HepG2 (cell line): ENCODE data around the gene TMEM185B. TPM values are rescaled to one million over a fixed set of nuclear protein-coding genes. Genes with fewer than 3 reads are reported as not detected.

ENCODE experiments used
- ELF3 ChIP-seq: IDR thresholded peaks from 2 replicates; pipeline ENCODE4 v1.6.1; 2016; ENCODE audit warnings: missing genetic modification reagents, missing compliant biosample characterization
- ELK4 ChIP-seq: sonication (generic); formaldehyde crosslinking; IDR thresholded peaks from 2 replicates; pipeline ENCODE4 v1.9.0; 2021; ENCODE audit warnings: missing genetic modification reagents, borderline replicate concordance
- FIP1L1 ChIP-seq: fragments of 200-400 bp; formaldehyde crosslinking; IDR thresholded peaks from 2 replicates; pipeline ENCODE4 v1.6.1; 2018; ENCODE audit warnings: low read depth, mild to moderate bottlenecking, low read length, moderate library complexity, borderline replicate concordance; ENCODE audit not compliant: insufficient read depth
- HHEX ChIP-seq: IDR thresholded peaks from 2 replicates; pipeline ENCODE4 v1.6.1; 2016; ENCODE audit warnings: control low read depth
- IRF2 ChIP-seq: IDR thresholded peaks from 2 replicates; pipeline ENCODE4 v1.6.1; 2018; ENCODE audit warnings: missing genetic modification reagents, missing compliant biosample characterization
- KMT2A ChIP-seq: sonication (generic); formaldehyde crosslinking; IDR thresholded peaks from 2 replicates; pipeline ENCODE4 v1.4.0; 2020; ENCODE audit warnings: missing genetic modification reagents
- PBX2 ChIP-seq: IDR thresholded peaks from 2 replicates; pipeline ENCODE4 v1.6.1; 2016; ENCODE audit warnings: control low read depth
- PCBP2 ChIP-seq: fragments of 200-400 bp; formaldehyde crosslinking; optimal IDR thresholded peaks from 2 replicates; pipeline ENCODE3; 2018; ENCODE audit warnings: low read length, low read depth; ENCODE audit not compliant: poor library complexity, severe bottlenecking
- PRDM15 ChIP-seq: sonication (generic); formaldehyde crosslinking; IDR thresholded peaks from 2 replicates; pipeline ENCODE4 v1.4.0; 2020; ENCODE audit warnings: missing genetic modification reagents
- TCF7 ChIP-seq: sonication (generic); IDR thresholded peaks from 2 replicates; pipeline ENCODE4 v1.6.1; 2016; ENCODE audit warnings: antibody characterized with exemption, low read depth
- TRIM22 ChIP-seq: fragments of 450-650 bp; IDR thresholded peaks from 2 replicates; pipeline ENCODE4 v1.6.1; 2017
- XBP1 ChIP-seq: sonication (generic); formaldehyde crosslinking; IDR thresholded peaks from 2 replicates; pipeline ENCODE4 v1.5.0; 2020; ENCODE audit warnings: missing genetic modification reagents
- ZBTB38 ChIP-seq: sonication (generic); formaldehyde crosslinking; IDR thresholded peaks from 2 replicates; pipeline ENCODE4 v1.5.1; 2020; ENCODE audit warnings: mild to moderate bottlenecking, missing genetic modification reagents
- ZBTB7B ChIP-seq: sonication (generic); formaldehyde crosslinking; IDR thresholded peaks from 2 replicates; pipeline ENCODE4 v1.4.0; 2020; ENCODE audit warnings: missing genetic modification reagents
- ZFP1 ChIP-seq: IDR thresholded peaks from 2 replicates; pipeline ENCODE4 v1.6.1; 2016
- ZMYM3 ChIP-seq: sonication (generic); formaldehyde crosslinking; IDR thresholded peaks from 2 replicates; pipeline ENCODE4 v1.5.1; 2020; ENCODE audit warnings: mild to moderate bottlenecking, missing genetic modification reagents
- ZNF160 ChIP-seq: sonication (generic); formaldehyde crosslinking; IDR thresholded peaks from 2 replicates; pipeline ENCODE4 v1.8.0; 2022; ENCODE audit warnings: mild to moderate bottlenecking, inconsistent platforms, missing genetic modification reagents
- ZNF275 ChIP-seq: sonication (generic); formaldehyde crosslinking; IDR thresholded peaks from 2 replicates; pipeline ENCODE4 v1.8.0; 2022; ENCODE audit warnings: missing genetic modification reagents, mild to moderate bottlenecking, inconsistent platforms, borderline replicate concordance
- ZNF335 ChIP-seq: sonication (generic); formaldehyde crosslinking; IDR thresholded peaks from 2 replicates; pipeline ENCODE4 v1.4.0; 2020; ENCODE audit warnings: missing genetic modification reagents
- ZNF446 ChIP-seq: sonication (generic); formaldehyde crosslinking; IDR thresholded peaks from 2 replicates; pipeline ENCODE4 v1.5.0; 2020; ENCODE audit warnings: mild to moderate bottlenecking, missing genetic modification reagents
- ZNF577 ChIP-seq: sonication (generic); formaldehyde crosslinking; IDR thresholded peaks from 2 replicates; pipeline ENCODE4 v1.4.0; 2020; ENCODE audit warnings: mild to moderate bottlenecking, low read depth, missing genetic modification reagents, borderline replicate concordance
- ZNF605 ChIP-seq: sonication (generic); formaldehyde crosslinking; IDR thresholded peaks from 2 replicates; pipeline ENCODE4 v1.8.0; 2022; ENCODE audit warnings: mild to moderate bottlenecking, missing genetic modification reagents
- polyA plus RNA-seq, 8 experiments: library from polyadenylated mRNA; depleted of rRNA in 3 of 8; stranded (reverse) in 7 of 8; unstranded in 1 of 8; fragments of >200 nt; fragmentation: Illumina TruSeq in 4 of 8; extraction: Trizol in 4 of 8; gene quantifications; 2 replicates each; pipeline versions ENCODE4 v1.2.1 to v1.2.3, GENCODE V29; 2011 to 2016; ENCODE audit warnings: low read depth in 4 of 8, missing spikeins in 1 of 8, mixed read lengths in 1 of 8; ENCODE audit not compliant: insufficient read depth in 1 of 8
- total RNA-seq, 5 experiments: library from RNA; depleted of rRNA; stranded (reverse); fragments of >200 nt; fragmentation: Illumina TruSeq; extraction: Trizol; gene quantifications; 2 replicates each; pipeline ENCODE4 v1.2.3, GENCODE V29; 2016; ENCODE audit warnings: low read depth in 1 of 5

The TMEM185B gene
- total and polyA plus RNA-seq, 2 of the 13 experiments (the other 11 are each of a cell fraction or from before 2014, with no cell fraction given), result 5.6 to 7.0 TPM

GRCh38 chr2:120253021-120253882, 30.1 kb upstream of the TMEM185B start (continued):
- TF ChIP-seq IRF2 (CRISPR knock-in tag) (0 out of 2 replicates have a peak, but pooled peaks have one; percentile 48), ZMYM3 (CRISPR knock-in tag) (peak; percentile 61; the same call in 1 of the 2 replicates), ELK4 (no peak), ZFP1 (CRISPR knock-in tag) (no peak), ELF3 (no peak; the same call in 1 of the 2 replicates), ZNF160 (CRISPR knock-in tag) (0 out of 2 replicates have a peak, but pooled peaks have one; percentile 35), ZNF605 (CRISPR knock-in tag) (peak; percentile 90), ZBTB38 (CRISPR knock-in tag) (peak; percentile 85), KMT2A (CRISPR knock-in tag) (peak; percentile 80), ZBTB7B (CRISPR knock-in tag) (peak; percentile 72), HHEX (CRISPR knock-in tag) (no peak), ZNF577 (CRISPR knock-in tag) (no peak), FIP1L1 (0 out of 2 replicates have a peak, but pooled peaks have one; percentile 40), ZNF335 (CRISPR knock-in tag) (no peak), PBX2 (no peak), ZNF446 (no peak), TCF7 (no peak), TRIM22 (no peak), XBP1 (CRISPR knock-in tag) (no peak), PRDM15 (CRISPR knock-in tag) (no peak), PCBP2 (no peak), ZNF275 (CRISPR knock-in tag) (no peak; the same call in 1 of the 2 replicates)
